Activated T-cell treated with anti-CD3 and anti-CD28 coated beads for 1 hour (primary cell): Measurements from ENCODE around the gene NEGR1.
"Not testable (repeated sequence)": the region's sequence is repeated elsewhere in the genome, so short reads cannot be mapped to it uniquely, and the experiment has no call there.

Source experiments
- DNase-seq: peaks from one replicate; pipeline ENCODE4 v3.0.0-alpha.2; 2020; ENCODE audit warnings: low read depth

Gene NEGR1

GRCh38 chr1:71940261-71940660 lies 342.1 kb downstream of the NEGR1 start:
- DNase-seq = no peak

GRCh38 chr1:71930511-71930910 lies 351.8 kb downstream of the NEGR1 start:
- no peak for DNase-seq

GRCh38 chr1:71921935-71922559 lies 360.3 kb downstream of the NEGR1 start:
- DNase-seq = no peak

- no peak for DNase-seq
Measured at GRCh38 chr1:71921204-71921603, 361.1 kb downstream of the NEGR1 start.

GRCh38 chr1:71920556-71920955 lies 361.8 kb downstream of the NEGR1 start:
- no peak for DNase-seq

- no peak for DNase-seq
Measured at GRCh38 chr1:71919811-71920509, 362.4 kb downstream of the NEGR1 start.

- DNase-seq = no peak
Measured at GRCh38 chr1:71918630-71919029, 363.7 kb downstream of the NEGR1 start.

GRCh38 chr1:71916894-71917293 lies 365.4 kb downstream of the NEGR1 start:
- DNase-seq = no peak

GRCh38 chr1:71914626-71915025 lies 367.7 kb downstream of the NEGR1 start:
- DNase-seq = no peak

- no peak for DNase-seq
Measured at GRCh38 chr1:71908871-71909390, 373.4 kb downstream of the NEGR1 start.

- DNase-seq = no peak
Measured at GRCh38 chr1:71908303-71908702, 374.0 kb downstream of the NEGR1 start.

GRCh38 chr1:71899881-71900280 lies 382.5 kb downstream of the NEGR1 start:
- DNase-seq = no peak

GRCh38 chr1:71888166-71888565 lies 394.2 kb downstream of the NEGR1 start:
- not testable (repeated sequence) for DNase-seq

- DNase-seq = no peak
Measured at GRCh38 chr1:71885171-71885570, 397.2 kb downstream of the NEGR1 start.

GRCh38 chr1:71882637-71883036 lies 399.7 kb downstream of the NEGR1 start:
- DNase-seq = no peak

GRCh38 chr1:71882226-71882625 lies 400.1 kb downstream of the NEGR1 start:
- no peak for DNase-seq

- DNase-seq = no peak
Measured at GRCh38 chr1:71881611-71882010, 400.7 kb downstream of the NEGR1 start.

- DNase-seq = no peak
Measured at GRCh38 chr1:71869326-71869725, 413.0 kb downstream of the NEGR1 start.

GRCh38 chr1:71862756-71863155 lies 419.6 kb downstream of the NEGR1 start:
- DNase-seq = no peak

GRCh38 chr1:71861022-71861421 lies 421.3 kb downstream of the NEGR1 start:
- DNase-seq = no peak

- DNase-seq = no peak
Measured at GRCh38 chr1:71859806-71860205, 422.5 kb downstream of the NEGR1 start.

GRCh38 chr1:71857862-71858261 lies 424.5 kb downstream of the NEGR1 start:
- no peak for DNase-seq

GRCh38 chr1:71853360-71853759 lies 429.0 kb downstream of the NEGR1 start:
- DNase-seq = no peak

GRCh38 chr1:71850936-71851335 lies 431.4 kb downstream of the NEGR1 start:
- DNase-seq = no peak
